ENCODE measurements around the gene SHISA3. TPM values are rescaled to one million over a fixed set of nuclear protein-coding genes. Genes with fewer than 3 reads are reported as not detected.

The SHISA3 gene
- total RNA-seq, 1 donor from 2014 or later = 5.4 TPM

- ATAC-seq = no peak
- DNase-seq = no peak
- intact Hi-C loops (cut with micrococcal nuclease) = no loop called here
These were observed 30.7 kb downstream of the SHISA3 start for GRCh38 chr4:42428036-42428435.

DNA sequence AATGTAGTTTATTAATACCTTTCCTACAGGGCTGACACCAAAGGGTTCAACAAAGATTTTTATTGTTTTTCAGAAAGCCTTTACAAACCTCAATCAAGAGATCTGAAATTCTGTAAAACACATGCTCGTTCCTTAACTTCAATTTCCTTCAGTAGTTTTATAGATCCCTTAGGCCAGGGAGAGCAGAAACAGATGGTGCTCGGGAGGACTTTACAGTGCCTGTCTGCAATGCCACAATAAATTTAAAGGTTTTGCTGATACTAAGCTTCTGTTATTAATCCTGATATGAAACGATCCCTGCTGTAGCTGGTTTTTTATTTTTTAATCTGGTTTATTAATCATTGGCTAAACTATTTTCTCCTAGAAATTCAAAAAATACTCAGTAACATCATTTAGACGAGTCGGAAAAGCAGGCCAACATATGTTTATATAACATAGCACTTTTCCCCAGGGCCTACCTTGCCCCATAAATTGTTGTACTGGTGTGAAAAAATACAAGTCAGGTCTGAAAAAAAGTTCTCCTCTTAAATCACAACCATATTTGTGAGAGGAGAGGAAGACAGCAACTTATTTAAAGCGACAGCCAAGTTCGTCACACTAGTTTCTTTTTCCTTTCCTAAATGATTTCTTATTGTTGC is 39.8 kb downstream of the SHISA3 start:
- DNase-seq (no peak), ATAC-seq (no peak)
- intact Hi-C loops (cut with micrococcal nuclease) = no loop called here

DNA sequence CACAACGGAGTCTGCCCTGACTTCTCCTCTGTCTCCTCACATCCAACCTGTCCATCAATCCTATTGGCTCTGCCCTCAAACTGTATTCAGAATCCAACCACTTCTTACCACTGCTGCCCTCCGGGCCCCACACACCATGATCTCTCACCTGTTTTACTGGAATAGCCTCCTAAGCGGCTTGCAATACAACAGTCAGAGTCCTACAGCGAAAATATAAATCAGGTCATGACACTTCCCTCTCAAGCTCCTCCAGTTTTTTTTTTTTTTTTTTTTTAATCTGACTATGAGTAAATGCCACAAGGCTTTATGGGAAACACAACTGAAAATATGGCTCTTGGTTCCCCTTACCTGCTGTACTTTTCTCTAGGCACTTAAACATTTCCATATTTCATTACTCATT is 42.8 kb downstream of the SHISA3 start:
- DNase-seq = no peak
- intact Hi-C loops (cut with micrococcal nuclease) = no loop called here
- ATAC-seq = no peak

GRCh38 chr4:42442601-42443000 is 45.3 kb downstream of the SHISA3 start:
- ATAC-seq (no peak), DNase-seq (no peak)
- intact Hi-C loops (cut with micrococcal nuclease) = no loop called here

DNA sequence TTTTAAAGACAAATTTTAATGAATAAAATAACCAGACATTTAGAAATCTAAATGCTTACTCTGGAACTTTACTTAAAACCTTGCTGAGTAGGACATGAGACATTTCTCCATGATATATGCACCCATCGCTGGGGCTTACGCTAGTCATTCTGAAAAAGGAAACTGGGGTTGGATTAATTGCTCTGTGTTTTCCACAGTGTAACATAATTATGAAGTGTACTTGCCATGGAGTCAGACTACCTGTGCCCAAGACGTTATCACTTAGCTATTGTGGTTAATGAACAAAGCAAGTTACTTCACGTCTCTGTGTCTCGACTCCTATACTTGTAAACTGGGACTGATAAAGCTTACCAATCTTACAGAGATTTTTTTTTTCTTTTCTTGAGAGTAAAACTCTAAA is 47.8 kb downstream of the SHISA3 start:
- no peak for DNase-seq
- intact Hi-C loops (cut with micrococcal nuclease) = no loop called here
- no peak for ATAC-seq

DNA sequence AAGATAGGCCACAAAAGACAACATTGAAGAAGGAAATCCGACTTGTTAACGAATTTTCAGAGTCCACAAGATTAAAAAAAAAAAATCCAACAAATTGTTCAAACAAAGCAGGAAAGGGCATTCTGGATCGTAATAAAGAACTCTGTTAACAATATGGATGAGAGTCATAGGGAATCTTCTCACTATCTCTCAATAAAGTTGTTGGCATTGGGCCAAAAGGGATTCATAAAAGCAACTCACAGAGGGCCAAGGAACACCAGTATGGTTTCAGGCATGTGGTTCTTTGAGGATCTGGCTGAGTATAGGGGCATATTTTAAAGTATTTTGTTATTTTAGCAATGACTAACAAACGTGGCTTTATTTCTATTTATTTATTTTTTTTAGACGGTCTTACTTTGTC is 49.5 kb downstream of the SHISA3 start:
- intact Hi-C loops (cut with micrococcal nuclease) = no loop called here
- DNase-seq = no peak
- ATAC-seq = no peak

Other genes with a start within 250 kb of the SHISA3 start
- not detected for gene BEND4, start 244.8 kb upstream of the SHISA3 start, total RNA-seq